ENCODE measurements around the gene KLHL29.

- TF ChIP-seq EZH2phosphoT487 (IDR thresholded peaks at IDR 0.05; ENCODE audit: low read length) (no peak), CTCF (IDR thresholded peaks at IDR 0.05; ENCODE audit: low read length) (no peak)
These were observed 231.7 kb downstream of the KLHL29 start for GRCh38 chr2:23616630-23617029.
